Measurements from ENCODE around the gene YPEL3.

The YPEL3 gene

DNA sequence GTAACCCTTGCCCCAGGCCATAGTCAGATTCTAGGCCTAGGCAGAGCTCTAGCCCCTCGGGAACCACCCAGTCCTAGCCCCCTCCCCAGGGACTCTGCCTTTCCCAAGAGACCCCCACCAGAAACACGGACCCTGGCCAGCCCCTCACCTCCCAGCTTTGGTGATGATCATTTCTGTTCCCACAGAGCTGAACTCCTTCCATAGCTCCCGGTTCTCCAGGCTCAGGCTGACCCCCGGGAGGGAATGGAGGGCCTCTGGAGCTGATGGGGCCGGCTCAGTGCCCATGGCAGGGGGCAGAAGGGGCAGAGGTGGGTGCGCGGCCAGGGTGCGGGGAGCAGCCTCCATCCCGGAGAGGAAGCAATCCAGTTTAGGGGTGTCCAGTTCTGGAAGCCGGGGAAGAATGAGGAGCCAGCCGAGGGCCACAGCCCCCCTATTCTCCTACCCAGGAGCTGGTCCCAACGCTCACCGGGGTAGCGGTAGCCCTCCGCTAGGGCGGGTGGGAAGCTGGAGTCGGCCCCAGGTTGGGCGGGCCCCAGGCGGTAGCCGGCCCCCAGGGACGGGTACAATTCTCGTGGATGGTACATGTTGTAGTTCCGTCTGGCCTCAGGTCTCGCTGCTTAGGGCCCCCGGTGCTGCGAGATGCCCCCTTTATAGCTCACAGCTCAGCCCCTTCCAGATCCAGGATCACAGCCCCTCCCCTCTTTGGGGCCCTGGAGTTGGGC, 5.2 kb downstream of the YPEL3 start:
- no peak for DNase-seq (ENCODE audit: low spot score)

DNA sequence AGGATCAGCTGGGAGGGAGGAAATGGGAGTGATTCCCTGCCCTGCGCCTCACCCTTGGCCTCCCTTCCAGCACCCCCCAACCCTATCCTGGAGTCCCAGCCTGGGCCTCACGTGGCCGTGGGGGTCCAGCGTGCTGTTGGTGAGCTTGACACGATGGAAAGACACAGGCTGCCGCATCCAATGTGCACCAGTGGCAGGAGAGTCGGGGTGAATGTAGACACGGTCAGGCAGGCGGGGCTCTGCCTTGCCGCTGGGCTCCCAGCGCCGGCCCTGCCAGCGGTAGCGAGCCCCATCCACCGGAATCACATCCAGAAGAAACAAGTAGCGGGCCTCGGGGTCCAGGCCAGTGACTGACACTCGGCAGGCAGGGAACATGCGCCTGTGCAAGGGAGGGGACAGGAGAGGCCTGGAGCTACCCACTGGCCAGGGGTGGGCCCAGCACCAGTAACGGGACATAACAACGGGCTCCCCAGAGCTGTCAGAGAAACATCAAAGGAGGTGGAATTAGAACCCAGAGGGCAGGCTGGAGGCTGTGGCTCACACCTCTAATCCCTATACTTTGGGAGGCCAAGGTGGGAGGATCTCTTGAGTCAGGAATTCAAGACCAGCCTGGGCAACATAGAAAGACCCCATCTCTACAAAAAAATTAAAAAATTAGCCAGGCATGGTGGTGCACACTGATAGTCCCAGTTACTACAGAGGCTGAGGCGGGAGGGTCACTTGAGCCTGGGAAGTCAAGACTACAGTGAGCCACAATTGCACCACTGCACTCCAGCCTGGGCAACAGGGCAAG, 7.0 kb downstream of the YPEL3 start:
- no peak for DNase-seq (ENCODE audit: low spot score)

- no peak for DNase-seq (ENCODE audit: low spot score)
Observed at GRCh38 chr16:30088237-30088831, 7.7 kb downstream of the YPEL3 start.

DNA sequence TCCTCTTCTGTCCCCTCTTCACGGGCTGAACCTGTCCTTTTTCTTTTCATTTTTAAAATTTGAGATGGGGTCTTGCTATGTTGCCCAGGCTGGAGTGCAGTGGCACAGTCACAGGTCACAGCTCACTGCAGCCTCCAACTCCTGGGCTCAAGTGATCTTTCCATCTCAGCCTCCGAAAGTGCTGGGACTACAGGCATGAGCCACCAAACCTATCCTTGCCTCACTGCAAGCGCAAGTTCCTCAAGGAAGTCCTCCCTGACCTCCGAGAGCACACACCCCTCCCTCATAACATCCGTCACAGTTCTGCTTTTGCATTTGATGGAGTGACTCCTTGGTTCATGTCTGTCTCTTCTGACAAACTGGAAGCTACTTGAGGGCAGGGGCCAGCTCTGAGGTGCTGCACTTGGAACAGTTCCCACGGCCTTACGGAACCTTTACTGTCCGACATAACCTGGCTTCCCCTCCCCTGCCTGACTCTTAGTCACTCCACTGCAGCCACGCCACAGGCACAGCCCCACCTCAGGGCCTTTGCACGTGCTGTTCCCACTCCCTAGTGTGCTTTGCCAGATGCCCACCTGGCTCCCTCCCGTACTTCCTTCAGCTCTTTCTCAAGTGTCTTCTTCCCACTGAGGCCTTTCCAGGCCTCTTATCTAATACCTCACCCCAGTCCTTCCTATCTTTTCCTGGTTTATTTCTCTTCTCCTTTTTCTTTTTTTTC, 8.7 kb downstream of the YPEL3 start:
- no peak for DNase-seq (ENCODE audit: low spot score)

- no peak for DNase-seq (ENCODE audit: low spot score)
Observed at GRCh38 chr16:30086291-30087140, 9.5 kb downstream of the YPEL3 start.

DNA sequence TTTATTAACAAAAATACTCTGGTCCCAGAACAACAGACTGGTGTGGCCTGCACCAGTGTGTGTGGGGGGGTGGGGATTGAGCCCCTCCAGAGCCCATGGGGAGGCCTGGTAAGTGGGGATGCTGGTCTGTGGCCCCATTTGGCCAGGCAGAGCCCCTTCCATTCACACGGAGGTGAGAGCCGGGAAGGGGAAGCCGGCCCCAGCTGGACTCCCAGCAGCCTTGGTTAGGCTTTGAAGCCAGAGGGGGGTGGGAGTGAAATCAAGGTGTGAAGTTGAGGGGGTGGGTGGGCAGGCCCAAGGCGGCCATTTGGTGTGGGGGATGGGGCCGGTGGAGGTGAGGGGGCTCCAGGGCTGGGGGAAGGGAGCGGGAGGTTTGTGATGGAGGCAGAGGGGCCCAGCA, 10.2 kb downstream of the YPEL3 start:
- no peak for DNase-seq (ENCODE audit: low spot score)

- DNase-seq (ENCODE audit: low spot score): no peak
Observed at GRCh38 chr16:30085247-30085646, 10.8 kb downstream of the YPEL3 start.

GRCh38 chr16:30084816-30085159, 11.2 kb downstream of the YPEL3 start:
- no peak for DNase-seq (ENCODE audit: low spot score)

GRCh38 chr16:30084096-30084815, 11.8 kb downstream of the YPEL3 start:
- no peak for DNase-seq (ENCODE audit: low spot score)

DNA sequence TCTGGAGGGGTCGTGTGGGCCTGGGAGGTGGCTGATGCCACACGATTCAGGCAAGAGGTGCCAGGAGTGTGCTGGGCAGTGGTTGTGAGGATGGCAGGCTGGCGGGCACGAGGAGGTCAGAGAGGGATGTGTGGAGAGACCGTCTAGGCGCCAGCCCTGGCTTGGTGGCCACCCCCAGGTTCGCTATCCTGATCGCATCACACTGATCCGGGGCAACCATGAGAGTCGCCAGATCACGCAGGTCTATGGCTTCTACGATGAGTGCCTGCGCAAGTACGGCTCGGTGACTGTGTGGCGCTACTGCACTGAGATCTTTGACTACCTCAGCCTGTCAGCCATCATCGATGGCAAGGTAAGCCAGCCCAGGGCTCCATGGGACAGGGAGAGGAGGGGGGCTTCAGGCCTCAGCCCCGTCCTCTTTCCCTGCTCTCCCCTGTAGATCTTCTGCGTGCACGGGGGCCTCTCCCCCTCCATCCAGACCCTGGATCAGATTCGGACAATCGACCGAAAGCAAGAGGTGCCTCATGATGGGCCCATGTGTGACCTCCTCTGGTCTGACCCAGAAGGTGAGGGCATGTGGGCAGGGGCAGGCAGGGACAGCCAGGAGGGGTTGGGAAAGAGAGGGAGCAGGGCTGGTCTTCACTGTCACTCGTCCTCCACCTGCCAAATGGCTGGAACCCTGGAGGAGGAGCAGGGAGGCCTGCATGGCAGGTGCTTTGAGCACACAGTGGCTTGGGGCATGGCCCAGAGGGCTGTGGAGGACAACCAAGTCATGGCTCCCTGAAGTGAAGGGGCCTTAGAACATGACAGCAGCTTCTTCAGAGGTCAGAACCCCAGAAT, 12.6 kb downstream of the YPEL3 start:
- no peak for DNase-seq (ENCODE audit: low spot score)

- no peak for DNase-seq (ENCODE audit: low spot score)
Observed at GRCh38 chr16:30082545-30083090, 13.4 kb downstream of the YPEL3 start.

- DNase-seq (ENCODE audit: low spot score): no peak
Observed at GRCh38 chr16:30079480-30079879, 16.5 kb downstream of the YPEL3 start.

DNA sequence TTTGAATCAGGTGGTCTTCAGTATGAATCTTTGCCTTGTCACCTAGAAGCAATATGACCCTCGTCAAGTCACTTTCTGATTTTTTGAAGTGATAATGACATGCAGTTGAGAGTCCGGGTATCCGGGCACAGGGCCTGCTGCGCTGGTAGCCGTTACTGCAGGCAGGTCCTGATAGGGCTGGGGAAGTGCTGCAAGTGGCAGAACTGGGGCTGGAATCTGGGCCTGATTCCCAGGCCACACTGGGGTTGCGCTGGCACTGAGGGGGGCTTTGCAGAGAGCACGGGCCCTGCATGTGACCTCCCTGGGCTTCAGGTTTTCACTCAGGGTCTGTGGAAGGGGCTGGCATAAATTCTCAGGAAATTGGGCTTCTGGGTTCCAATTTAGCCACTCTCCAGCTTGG, 17.3 kb downstream of the YPEL3 start:
- DNase-seq (ENCODE audit: low spot score): no peak

- DNase-seq (ENCODE audit: low spot score): no peak
Observed at GRCh38 chr16:30077656-30078055, 18.4 kb downstream of the YPEL3 start.

GRCh38 chr16:30076276-30076791, 19.7 kb downstream of the YPEL3 start:
- DNase-seq (ENCODE audit: low spot score): peak; percentile 43

- DNase-seq (ENCODE audit: low spot score): peak; percentile 90
Observed at GRCh38 chr16:30075503-30076275, 20.3 kb downstream of the YPEL3 start, which contains the start of gene PPP4C. Gene PPP4C, plus strand, starts transcription at chr16:30075994. Its CDS starts 384 bp downstream, at chr16:30076378.

DNA sequence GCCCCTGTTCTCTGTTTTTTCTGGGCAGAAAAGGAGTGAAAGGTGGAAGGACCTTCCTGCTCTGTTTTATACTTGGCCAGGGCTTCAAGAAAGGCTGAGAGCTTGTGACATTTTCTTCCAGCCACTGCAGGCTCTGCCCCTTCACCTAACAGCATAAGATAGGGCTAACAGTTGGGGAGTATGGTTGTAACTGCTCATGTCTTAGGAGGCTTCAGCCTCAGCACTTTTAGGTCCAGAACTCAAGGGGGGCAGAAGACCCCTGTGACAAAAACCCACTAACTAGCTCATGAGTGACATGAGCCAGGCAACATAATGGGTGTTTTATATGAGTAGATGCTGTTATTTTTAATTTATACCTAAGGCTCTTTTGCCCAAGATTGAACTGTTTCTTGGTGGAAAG, 25.5 kb downstream of the YPEL3 start:
- DNase-seq (ENCODE audit: low spot score): no peak

DNA sequence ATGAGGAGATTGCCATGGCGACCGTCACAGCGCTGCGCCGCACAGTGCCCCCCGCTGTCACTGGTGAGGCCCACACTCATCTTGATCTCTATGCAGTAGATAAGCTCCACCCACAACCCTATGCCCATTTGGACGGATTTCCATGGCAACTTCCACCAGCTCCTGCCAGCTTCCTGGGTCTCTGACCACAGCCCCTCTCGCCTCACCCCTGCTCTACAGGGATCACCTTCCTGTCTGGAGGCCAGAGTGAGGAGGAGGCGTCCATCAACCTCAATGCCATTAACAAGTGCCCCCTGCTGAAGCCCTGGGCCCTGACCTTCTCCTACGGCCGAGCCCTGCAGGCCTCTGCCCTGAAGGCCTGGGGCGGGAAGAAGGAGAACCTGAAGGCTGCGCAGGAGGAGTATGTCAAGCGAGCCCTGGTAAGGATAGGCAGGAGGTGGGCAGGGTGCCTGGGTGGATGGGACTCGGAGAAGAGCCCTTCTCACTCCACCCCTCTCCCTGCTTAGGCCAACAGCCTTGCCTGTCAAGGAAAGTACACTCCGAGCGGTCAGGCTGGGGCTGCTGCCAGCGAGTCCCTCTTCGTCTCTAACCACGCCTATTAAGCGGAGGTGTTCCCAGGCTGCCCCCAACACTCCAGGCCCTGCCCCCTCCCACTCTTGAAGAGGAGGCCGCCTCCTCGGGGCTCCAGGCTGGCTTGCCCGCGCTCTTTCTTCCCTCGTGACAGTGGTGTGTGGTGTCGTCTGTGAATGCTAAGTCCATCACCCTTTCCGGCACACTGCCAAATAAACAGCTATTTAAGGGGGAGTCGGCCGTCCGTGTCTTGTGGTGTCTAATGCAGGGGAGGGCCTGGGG, 26.2 kb downstream of the YPEL3 start:
- no peak for DNase-seq (ENCODE audit: low spot score)

All from NAMALWA (cell line).